ENCODE data around the gene PFKFB1. TPM values are rescaled to one million over a fixed set of nuclear protein-coding genes. Genes with fewer than 3 reads are reported as not detected.

Gene PFKFB1
- total RNA-seq, 2 donors from 2014 or later: 0.23 to 1.0 TPM

DNA sequence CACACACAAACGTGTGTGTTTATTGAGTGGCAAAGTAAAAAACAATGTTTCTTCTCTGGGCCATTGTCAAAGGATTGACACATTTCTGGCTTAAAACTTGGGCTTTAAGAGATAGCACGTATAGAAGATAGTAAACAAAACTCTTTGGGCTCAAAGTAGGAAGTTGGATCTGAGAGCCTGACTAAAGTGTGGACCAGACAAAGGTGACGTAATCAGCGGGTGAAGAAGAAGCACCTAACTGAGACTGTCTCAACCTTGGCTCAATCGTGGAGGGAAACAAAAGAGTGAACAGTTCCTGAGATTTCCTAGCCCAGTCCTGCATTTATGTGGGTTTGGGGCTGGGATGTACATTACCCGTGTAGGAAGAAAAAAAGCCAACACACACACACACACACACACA lies 13.7 kb downstream of the PFKFB1 start:
- Histone ChIP-seq H3K27ac (no peak overlapping the region), H3K4me1 (replicated peaks) (no peaks in the 10 kb centered on the region), H3K36me3 (no peaks in the 10 kb centered on the region), H3K27me3 (replicated peaks; ENCODE audit: insufficient read depth) (no peaks in the 10 kb centered on the region), H3K9me3 (no peaks in the 10 kb centered on the region), H3K4me3 (no peak overlapping the region)
- intact Hi-C loops (cut with DNase I): no loop called here
- no peak for DNase-seq (ENCODE audit: low spot score)
- TF ChIP-seq POLR2A (IDR thresholded peaks at IDR 0.05): no peak
- 75% methylated on average over 6 of the region's 6 CpGs for WGBS

DNA sequence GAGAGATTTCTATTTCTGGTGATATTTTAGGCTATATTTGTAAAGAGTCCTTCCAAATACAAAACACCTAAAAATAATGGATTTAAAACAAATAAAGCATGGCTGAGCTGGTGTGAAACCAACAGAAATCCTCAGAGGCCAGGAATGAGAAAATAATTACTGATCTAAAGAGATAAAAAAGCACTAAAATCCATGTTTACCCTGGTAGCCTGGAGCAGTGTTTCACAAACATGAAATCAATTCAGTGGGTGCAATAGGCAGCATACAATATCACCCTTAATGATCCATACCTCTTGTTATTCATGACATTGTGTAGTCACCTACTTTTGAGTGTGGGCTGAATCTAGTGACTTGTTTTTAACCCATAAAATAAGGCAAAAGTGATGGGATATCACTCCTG lies 14.6 kb downstream of the PFKFB1 start:
- TF ChIP-seq, protein P1, sequence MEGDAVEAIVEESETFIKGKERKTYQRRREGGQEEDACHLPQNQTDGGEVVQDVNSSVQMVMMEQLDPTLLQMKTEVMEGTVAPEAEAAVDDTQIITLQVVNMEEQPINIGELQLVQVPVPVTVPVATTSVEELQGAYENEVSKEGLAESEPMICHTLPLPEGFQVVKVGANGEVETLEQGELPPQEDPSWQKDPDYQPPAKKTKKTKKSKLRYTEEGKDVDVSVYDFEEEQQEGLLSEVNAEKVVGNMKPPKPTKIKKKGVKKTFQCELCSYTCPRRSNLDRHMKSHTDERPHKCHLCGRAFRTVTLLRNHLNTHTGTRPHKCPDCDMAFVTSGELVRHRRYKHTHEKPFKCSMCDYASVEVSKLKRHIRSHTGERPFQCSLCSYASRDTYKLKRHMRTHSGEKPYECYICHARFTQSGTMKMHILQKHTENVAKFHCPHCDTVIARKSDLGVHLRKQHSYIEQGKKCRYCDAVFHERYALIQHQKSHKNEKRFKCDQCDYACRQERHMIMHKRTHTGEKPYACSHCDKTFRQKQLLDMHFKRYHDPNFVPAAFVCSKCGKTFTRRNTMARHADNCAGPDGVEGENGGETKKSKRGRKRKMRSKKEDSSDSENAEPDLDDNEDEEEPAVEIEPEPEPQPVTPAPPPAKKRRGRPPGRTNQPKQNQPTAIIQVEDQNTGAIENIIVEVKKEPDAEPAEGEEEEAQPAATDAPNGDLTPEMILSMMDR (IDR thresholded peaks at IDR 0.05): no peak
- TF ChIP-seq POLR2AphosphoS5 (IDR thresholded peaks at IDR 0.05) (no peak), POLR2A (IDR thresholded peaks at IDR 0.05) (no peak)
- no peaks in the 10 kb centered on the region for H3K27me3 ChIP-seq (replicated peaks; ENCODE audit: insufficient read depth)
- no peaks in the 10 kb centered on the region for H3K4me1 ChIP-seq (replicated peaks)
- no peaks in the 10 kb centered on the region for H3K9me3 ChIP-seq
- no peak for DNase-seq (ENCODE audit: low spot score)
- H3K36me3 ChIP-seq: no peaks in the 10 kb centered on the region
- no peak overlapping the region for H3K27ac ChIP-seq
- intact Hi-C loops (cut with DNase I): no loop called here
- H3K4me3 ChIP-seq: no peak overlapping the region

DNA sequence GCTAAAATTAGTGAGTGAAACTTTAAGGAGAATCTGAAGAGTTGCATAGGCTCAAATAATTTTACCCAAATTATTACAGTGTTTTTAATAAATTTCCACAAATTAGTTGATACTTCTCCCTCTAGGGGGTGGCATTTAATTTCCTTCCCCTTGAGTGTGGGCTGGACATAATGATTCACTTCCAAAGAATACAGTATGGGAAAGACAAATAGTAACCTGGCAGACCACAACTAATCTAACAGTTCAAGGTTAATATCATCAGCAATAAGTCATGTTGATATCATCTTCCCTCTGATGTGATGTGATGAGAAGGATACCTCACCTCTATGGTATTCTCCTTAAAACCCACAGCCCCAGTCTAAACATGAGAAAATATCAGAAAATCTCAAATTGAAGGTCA lies 15.5 kb downstream of the PFKFB1 start:
- Histone ChIP-seq H3K4me1 (replicated peaks) (no peaks in the 10 kb centered on the region), H3K27me3 (replicated peaks; ENCODE audit: insufficient read depth) (no peaks in the 10 kb centered on the region), H3K36me3 (no peaks in the 10 kb centered on the region), H3K27ac (no peak overlapping the region), H3K4me3 (no peak overlapping the region), H3K9me3 (no peaks in the 10 kb centered on the region)
- intact Hi-C loops (cut with DNase I): no loop called here
- TF ChIP-seq POLR2AphosphoS5 (IDR thresholded peaks at IDR 0.05) (no peak), POLR2A (IDR thresholded peaks at IDR 0.05) (no peak)
- TF ChIP-seq, protein P1 (IDR thresholded peaks at IDR 0.05): no peak
- no peak for DNase-seq (ENCODE audit: low spot score)

DNA sequence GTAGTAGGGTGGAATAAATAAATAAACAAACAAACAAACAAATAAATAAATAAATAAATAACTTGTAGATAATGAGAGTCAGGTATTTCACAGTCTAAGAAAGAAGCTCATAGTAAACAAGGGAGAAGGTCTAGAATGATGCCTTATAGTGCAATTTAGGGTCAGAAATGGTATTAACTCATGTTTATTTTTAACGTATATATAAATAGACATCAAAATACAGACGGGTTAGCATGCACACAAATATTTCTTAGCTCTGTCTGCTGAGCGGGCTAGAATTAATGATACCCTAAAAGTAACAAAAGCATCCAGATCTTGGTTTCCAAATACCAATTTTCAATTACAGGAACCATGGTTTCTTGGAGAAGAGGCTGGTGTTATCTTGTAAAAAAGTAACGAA lies 16.6 kb downstream of the PFKFB1 start:
- TF ChIP-seq POLR2A (IDR thresholded peaks at IDR 0.05) (no peak), POLR2AphosphoS5 (IDR thresholded peaks at IDR 0.05) (no peak)
- TF ChIP-seq, protein P1 (IDR thresholded peaks at IDR 0.05): no peak
- Histone ChIP-seq H3K27ac (no peak overlapping the region), H3K27me3 (replicated peaks; ENCODE audit: insufficient read depth) (no peaks in the 10 kb centered on the region), H3K4me3 (no peak overlapping the region), H3K9me3 (no peaks in the 10 kb centered on the region), H3K4me1 (replicated peaks) (no peaks in the 10 kb centered on the region), H3K36me3 (no peaks in the 10 kb centered on the region)
- WGBS: 87% methylated on average over 4 of the region's 4 CpGs
- intact Hi-C loops (cut with DNase I): no loop called here
- DNase-seq (ENCODE audit: low spot score): no peak

DNA sequence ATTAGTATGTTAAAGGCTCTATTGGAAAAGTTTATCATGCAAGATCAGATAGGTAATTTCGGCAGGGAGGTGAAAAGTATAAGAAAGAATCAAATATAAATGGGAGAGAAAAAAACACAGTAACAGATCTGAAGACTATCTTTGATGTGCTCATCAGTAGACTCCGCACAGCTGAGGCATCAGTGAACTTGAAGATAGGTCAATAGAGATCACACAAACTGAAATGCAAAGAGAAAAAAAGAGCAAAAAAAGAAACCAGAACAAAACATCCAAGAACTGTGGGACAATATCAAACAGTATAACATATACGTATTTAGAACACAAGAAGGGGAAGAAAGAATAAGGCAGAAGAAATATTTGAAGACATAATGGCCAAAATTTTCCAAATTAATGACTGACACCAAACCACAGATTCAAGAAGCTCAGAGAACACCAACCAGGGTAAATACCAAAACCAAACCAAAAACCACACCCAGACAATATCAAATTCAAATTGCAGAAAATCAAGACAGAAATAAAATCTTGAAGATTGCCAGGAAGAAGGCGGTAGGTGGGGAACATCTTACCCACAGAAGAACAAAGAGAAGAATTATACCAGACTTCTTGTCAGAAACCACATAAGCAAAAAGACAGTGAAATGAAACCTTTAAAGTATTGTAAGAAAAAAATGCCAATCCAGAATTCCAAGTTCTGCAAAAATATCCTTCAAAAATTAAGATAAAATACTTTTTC lies 29.1 kb downstream of the PFKFB1 start:
- 87% methylated on average over 4 of the region's 4 CpGs for WGBS
- TF ChIP-seq, protein P1 (IDR thresholded peaks at IDR 0.05): no peak
- TF ChIP-seq POLR2A (IDR thresholded peaks at IDR 0.05) (no peak), POLR2AphosphoS5 (IDR thresholded peaks at IDR 0.05) (no peak)
- no peak for DNase-seq (ENCODE audit: low spot score)
- no peak overlapping the region for H3K27ac ChIP-seq
- H3K4me3 ChIP-seq: no peak overlapping the region
- intact Hi-C loops (cut with DNase I): no loop called here
- H3K9me3 ChIP-seq: no peaks in the 10 kb centered on the region
- no peaks in the 10 kb centered on the region for H3K36me3 ChIP-seq
- H3K4me1 ChIP-seq (replicated peaks): no peaks in the 10 kb centered on the region
- no peaks in the 10 kb centered on the region for H3K27me3 ChIP-seq (replicated peaks; ENCODE audit: insufficient read depth)
